Fibroblast of skin of right quadriceps (primary cell): ENCODE results near the gene PEX5L.

Experiments used
- DNase-seq: peaks from one replicate; pipeline ENCODE4 v3.0.0-alpha.2; 2013

Gene PEX5L

GRCh38 chr3:179955286-179955685, 81.5 kb downstream of the PEX5L start:
- no peak for DNase-seq

DNA sequence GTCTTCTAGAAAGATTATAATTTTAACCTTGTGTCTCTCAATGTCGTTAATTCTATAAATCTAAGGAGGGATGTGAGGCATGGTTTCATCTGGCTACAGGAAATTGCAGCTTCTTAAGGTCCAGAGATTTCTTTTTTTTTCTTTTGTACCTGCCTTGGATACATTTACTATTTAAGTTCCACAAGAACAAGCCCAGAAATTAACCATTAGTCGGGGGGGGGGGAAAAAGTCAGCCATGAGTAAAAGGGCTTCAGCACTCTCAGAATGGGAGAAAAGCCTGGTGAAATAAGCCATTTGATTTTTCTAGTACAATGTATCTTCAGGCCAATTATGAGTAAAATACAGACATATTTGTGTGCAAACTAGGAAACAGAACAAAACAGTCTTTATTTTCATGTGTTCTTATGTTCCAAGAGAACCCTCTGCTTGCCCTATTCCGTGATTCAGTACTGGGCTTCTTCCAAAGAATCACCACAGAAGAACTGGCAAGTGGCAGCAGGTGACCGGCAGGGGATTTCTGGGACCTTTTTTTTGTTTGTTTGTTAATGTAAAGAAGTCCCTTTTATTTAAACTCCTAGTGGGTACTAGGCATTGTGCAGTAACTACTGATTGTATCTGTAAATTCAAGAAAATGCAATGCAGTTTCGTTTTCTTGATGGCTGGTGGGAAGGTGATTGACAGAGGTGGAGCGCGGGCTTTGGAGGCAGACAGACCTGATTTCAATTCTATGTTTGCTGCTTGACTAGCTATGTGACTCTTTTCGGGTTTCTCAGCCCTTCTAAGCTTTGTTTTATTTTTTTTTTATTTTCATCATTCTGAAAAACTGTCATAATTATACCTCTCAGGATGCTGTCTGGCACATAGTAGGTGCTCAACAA, 82.5 kb downstream of the PEX5L start:
- no peak for DNase-seq

GRCh38 chr3:179950840-179951239, 85.9 kb downstream of the PEX5L start:
- no peak for DNase-seq

- DNase-seq: no peak
These were observed 86.9 kb downstream of the PEX5L start for GRCh38 chr3:179949869-179950268.

- DNase-seq: no peak
These were observed 87.3 kb downstream of the PEX5L start for GRCh38 chr3:179949412-179949811.

DNA sequence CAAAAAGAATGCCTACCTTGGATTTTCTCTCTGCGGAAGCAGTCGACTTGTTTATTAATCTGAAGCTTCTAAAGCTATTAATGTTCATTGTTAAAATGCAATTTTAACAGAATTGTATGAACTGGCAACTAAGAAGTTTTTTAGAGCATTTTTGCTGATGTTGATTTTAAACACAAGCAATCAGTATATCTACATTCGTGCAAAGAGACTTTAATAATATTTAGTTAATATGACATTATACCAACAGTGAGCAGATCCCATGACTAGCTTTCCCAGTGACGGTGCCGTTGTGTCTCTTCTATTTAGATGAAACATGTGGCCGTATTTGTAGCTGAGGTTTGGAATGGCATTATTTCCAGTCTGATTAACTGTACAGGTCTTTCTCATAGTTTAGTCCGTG, 88.0 kb downstream of the PEX5L start:
- DNase-seq: no peak

DNA sequence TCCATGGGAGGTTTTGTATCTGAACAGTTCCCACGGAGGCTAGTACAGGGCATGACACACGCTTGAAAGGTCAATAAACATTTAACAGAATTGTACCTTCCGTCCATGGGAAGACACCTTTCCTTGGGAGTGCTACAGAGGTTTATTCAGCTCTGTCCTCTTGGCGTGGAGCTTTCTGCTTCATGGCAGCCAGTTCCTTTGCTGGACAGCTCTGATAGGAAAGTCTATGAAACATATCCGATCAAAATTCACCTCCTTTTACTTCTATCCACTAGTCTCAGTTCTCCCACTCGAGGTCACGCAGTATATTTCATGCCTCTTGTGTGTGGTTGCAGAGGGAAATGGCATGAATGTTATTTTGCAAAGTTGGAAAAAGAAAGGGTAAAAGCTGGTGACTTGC, 91.2 kb downstream of the PEX5L start:
- DNase-seq: no peak

DNA sequence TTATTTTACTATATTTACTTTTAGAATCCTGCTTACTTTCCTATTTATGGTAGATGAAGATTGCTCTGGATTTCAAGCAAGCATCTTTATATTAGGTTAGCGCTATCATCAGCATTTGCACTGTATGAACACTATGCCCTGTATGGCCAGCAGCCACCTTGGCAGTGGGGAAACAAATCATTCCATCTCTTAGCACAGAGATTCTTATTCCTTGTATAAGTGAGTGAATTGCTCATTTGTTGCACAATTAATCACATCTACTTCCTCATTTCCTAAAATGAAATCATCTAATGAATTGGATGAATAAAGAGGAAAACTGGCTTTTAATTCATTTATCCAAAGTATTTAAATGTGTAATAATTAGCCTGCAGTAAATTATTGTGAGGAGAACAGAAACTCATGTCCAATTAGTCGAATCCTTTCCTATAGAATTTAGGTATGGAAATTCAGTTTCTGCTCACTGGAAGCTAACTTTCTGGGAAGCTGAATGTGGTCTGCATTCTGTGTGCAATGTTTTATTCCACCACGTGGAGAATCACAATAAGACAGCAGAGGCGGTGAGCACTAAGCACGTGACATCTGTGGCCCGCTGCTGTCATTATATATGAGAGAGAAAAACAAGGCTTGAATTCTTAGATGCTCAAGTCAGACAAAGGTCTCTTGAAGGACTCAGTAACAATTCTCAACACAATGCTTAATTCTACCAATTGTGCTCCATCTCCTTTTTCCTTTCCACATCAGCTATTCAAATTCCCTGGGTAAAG, 93.4 kb downstream of the PEX5L start:
- DNase-seq: no peak

GRCh38 chr3:179942553-179943075, 94.1 kb downstream of the PEX5L start:
- DNase-seq: no peak

- DNase-seq: no peak
These were observed 101.0 kb downstream of the PEX5L start for GRCh38 chr3:179935710-179936109.

DNA sequence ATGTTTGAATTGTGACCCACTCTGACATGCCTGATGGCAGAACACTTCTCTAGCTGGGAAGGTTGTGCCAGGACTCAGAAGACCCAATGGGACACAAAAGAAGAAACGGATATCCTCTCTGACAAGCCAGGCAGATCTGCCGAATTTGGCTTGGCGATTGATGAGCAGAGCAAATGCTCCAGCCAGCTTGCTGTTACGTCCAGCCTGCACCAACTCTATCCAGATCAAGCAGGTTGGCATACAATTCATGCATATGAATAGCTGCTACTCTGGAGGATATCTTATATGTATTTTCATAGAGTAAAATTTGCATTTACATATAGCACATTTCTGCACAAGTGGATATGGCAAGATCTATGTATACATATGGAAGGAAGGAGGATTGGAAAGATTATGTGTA, 102.8 kb downstream of the PEX5L start:
- no peak for DNase-seq

DNA sequence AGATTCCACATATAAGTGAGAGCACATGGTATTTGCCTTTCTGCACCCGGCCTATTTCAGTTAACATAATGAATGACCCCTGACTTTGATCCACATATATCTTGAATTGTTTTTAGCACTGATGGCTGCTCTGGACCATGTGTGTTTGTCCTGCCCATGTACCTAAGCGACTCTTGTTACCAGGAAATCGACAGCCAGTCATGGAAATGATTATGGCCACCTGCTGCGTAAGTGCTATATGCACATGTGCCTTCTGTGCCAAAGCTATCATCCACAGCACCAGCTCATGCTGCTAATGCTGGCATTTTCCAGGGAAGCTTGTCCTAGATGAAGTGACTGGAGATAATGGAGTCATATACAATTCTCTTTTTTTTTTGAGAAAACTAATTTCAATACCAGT, 103.7 kb downstream of the PEX5L start:
- DNase-seq: no peak

DNA sequence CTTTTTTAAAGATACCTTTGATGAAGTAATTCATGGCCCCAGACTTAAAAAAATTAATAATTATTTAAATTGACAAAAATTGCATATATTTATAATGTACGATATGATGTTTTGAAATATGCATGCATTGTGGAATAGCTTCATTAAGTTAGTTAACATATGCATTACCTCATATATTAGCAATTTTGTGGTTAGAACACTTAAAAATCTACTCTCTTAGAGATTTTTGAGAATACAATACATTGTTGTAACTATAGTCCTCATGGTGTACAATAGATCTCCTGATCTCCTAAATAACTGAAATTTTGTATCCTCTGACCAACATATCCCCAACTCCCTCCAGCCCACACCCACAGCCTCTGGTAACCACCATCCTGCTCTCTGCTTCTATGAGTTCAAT, 104.1 kb downstream of the PEX5L start:
- DNase-seq: no peak

DNA sequence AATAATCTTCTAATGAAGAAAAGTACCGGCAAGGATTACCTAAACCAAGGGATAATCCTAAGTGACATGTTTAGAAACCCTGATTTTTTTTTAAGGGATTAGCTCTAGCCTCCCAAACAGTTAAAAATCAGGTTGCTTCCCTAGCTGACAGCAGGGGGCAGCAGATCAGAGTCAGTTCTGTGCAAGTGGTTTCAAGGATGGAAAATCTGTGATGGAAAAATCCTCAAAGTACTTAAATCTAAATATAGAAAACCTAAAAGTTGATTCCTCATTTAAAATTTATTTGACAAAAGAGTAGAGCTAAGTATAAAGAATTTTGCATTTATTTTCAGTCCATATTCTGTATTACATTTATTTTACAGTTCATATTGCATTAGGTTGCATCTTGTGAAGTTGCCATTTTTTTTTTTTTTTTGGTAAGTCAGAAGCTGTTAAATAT, 107.6 kb downstream of the PEX5L start:
- peak; percentile 55 for DNase-seq

DNA sequence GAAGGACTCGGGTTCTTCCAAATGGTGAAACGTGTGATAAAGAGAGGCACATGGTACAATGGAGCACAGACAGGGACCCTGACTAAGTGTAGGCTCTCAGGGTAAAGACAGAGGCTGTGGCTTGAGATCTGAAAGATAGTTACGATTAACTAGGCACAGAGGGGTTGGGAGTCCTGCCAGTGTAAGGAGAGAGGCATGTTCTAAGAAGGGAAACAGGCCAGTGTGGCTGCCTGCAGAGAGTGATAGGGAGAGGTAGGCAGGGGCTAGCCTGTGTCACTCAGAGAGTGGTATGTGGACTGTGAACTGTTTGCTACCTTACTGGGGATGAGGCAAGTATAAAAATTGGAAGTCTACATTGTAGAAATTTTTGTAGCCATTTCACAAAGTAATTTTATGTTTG, 109.5 kb downstream of the PEX5L start:
- no peak for DNase-seq

DNA sequence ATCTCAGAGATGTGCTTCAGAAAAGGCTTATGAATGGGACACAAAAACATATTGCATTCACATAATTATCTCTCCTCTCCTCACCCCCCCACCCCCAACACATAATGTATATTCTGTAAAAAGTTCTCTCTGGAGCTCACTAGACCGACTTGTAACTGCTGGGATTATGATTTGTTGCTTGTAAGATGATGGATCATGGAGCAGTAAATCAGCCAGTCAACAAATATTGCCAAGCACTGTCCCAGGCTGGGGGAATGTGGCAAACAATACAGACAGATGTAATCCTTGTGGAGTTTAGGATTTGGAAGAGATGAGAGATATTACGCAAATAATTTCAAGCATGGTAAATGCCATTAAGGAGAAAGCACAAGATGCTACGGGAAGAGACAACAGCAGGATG, 114.8 kb downstream of the PEX5L start:
- no peak for DNase-seq

DNA sequence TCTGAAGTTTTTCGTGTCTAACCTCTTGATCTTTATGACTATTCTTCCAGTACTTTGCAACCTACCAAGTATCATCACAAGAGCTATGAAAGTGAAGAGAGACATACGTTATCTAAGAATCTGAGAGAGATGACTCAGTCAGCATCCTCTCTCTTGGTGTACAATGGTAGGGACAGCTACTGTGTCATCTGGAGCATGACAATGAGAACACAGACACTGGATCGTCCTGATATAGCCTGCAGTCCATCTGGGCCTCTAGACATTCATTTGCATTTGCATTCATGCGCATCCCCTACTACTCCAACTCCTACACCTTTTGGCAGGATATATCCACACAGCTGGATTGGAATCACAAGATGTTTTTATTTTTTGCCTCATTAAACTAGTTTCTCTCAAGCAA, 115.2 kb downstream of the PEX5L start:
- no peak for DNase-seq

GRCh38 chr3:179907784-179908482, 128.8 kb downstream of the PEX5L start:
- DNase-seq: no peak

DNA sequence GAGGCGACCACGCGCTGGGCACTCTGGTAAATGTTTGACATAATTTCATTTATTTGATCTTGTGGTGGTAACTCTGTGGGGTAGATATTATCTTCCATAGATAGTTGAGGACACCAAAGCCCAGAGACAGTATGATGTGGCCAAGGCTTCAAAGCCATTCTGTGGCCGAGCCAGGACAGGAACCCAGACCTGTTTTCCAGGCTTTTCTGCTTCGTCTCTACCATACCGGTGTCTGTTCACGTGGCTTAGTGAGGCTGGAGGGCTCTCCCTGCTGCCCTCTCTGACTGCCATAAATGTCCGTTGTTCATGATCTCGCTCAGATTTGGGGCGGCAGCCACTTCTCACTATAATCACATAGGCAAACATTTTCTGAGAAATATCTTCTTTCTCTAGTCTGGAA, 134.7 kb downstream of the PEX5L start:
- DNase-seq: no peak

DNA sequence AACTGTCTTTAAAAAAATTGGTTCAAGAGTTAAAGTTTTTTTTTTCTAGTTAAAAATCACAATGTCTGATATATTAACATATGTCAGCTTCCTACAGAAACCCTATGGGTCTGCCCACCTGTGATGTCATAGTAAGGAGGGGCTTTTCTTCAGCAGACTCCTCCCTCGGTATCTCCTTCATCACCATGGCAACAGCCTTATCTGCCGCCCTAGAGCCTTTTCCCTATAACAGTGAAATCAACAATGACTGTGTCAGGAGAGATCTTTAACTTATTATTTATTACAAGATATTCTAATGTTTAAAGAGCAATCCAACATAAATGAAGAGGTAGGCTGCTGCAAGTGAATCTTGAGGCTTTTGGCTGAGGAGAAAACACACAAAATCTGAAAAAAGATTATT, 138.7 kb downstream of the PEX5L start:
- DNase-seq: peak; percentile 43

DNA sequence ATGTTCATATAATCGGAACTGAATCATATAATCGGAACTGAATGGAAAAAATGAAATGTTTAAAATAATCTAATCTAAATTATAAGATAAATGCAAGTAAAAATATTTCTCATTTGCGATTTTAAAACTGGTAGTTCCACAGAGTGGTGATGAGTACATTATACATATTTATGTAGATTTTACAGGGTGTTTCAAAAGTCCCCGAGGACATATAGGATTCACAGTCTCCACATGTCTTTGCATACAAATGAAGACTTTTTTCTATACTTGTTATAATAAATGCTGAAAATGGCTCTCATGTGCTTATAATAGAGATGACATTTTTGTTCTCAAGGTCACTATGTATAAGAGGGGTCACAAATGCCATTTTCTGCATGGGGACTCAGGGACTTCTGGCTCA, 139.5 kb downstream of the PEX5L start:
- DNase-seq: no peak

GRCh38 chr3:179896507-179896906, 140.2 kb downstream of the PEX5L start:
- no peak for DNase-seq

- no peak for DNase-seq
These were observed 141.4 kb downstream of the PEX5L start for GRCh38 chr3:179895330-179895729.
